ENCODE measurements around the gene ACSS3. TPM values are rescaled to one million over a fixed set of nuclear protein-coding genes. Genes with fewer than 3 reads are reported as not detected.

ACSS3 gene
- total RNA-seq, 2 experiments from 2014 or later, result not detected

GRCh38 chr12:81147292-81147919 lies 69.5 kb downstream of the ACSS3 start:
- POLR2A ChIA-PET, result no interaction called here
- intact Hi-C loops (cut with DNase I, micrococcal nuclease), result no loop called here
- H3K36me3 Mint-ChIP-seq (ENCODE audit: low read depth), result no peaks in the 10 kb centered on the region

DNA sequence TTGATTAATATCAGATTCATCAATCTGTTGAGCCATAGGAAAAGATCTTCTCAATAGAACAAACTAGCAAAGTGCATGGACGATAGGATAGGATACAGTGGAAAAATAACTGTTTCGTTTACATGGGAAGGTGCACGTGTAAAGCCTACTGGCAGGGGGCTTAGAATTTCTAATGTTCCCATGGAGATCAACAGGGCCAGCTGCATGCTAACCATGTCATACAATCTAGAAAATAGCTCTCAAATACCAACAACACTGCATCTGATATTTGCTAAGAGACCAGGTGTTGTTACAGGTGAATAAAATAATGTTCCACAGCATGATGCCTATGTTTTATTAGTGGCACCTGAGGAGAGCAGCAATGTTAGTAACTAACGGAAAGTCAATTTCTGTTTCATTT lies 72.5 kb downstream of the ACSS3 start:
- ChIA-PET CTCF (interaction anchor here (0.6 kb wide), 1 partner anchor 1944 kb away, joined by 4 read pairs; no protein-coding TSS in a partner anchor), POLR2A (no interaction called here)
- no peaks in the 10 kb centered on the region for H3K27me3 Mint-ChIP-seq
- H3K4me3 Mint-ChIP-seq, result no peak overlapping the region
- intact Hi-C loops (cut with DNase I, micrococcal nuclease), result no loop called here
- no peak for DNase-seq
- ATAC-seq, result no peak
- no peak overlapping the region for H3K27ac Mint-ChIP-seq
- no peaks in the 10 kb centered on the region for H3K36me3 Mint-ChIP-seq (ENCODE audit: low read depth)
- H3K9me3 Mint-ChIP-seq (ENCODE audit: low read depth), result peaks cover 3% of the 10 kb centered on the region
- no peaks in the 10 kb centered on the region for H3K4me1 Mint-ChIP-seq

More at GRCh38 chr12:81147292-81147919, 69.5 kb downstream of the ACSS3 start:
- no peaks in the 10 kb centered on the region for H3K27me3 Mint-ChIP-seq
- CTCF ChIA-PET, result no interaction called here
- H3K4me1 Mint-ChIP-seq, result no peaks in the 10 kb centered on the region
- peaks cover 3% of the 10 kb centered on the region for H3K9me3 Mint-ChIP-seq (ENCODE audit: low read depth)
- H3K4me3 Mint-ChIP-seq, result no peak overlapping the region
- ATAC-seq (no peak), DNase-seq (no peak)
- H3K27ac Mint-ChIP-seq, result no peak overlapping the region

GRCh38 chr12:81159856-81160255 lies 82.0 kb downstream of the ACSS3 start:
- ChIA-PET POLR2A (no interaction called here), CTCF (no interaction called here)
- Mint-ChIP-seq H3K27me3 (no peaks in the 10 kb centered on the region), H3K9me3 (ENCODE audit: low read depth) (peaks cover 2% of the 10 kb centered on the region), H3K27ac (no peak overlapping the region), H3K36me3 (ENCODE audit: low read depth) (no peaks in the 10 kb centered on the region), H3K4me1 (no peaks in the 10 kb centered on the region), H3K4me3 (no peak overlapping the region)
- DNase-seq (no peak), ATAC-seq (no peak)
- intact Hi-C loops (cut with DNase I, micrococcal nuclease), result no loop called here

DNA sequence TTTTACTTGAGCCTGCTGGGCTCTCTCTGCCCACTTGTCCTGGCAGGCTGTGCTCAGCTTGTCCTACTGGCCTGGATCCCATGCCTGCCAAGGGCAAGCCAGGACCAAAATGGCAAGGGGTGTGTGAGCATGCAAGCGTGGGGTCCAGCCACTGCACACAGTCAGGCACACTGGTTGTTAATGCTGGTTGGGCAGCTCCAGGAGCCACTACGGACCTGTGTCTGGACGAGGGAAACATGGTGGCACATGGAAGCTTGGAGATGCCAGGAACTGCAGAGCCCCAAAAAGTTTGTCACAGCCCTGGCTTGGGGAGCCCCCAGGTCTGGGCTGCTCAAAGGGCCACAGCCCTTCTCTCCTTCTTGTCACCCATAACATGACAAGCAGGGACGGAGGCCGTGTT lies 83.8 kb downstream of the ACSS3 start:
- no peaks in the 10 kb centered on the region for H3K27me3 Mint-ChIP-seq
- DNase-seq (no peak), ATAC-seq (no peak)
- H3K9me3 Mint-ChIP-seq (ENCODE audit: low read depth), result peaks cover 7% of the 10 kb centered on the region
- no peak overlapping the region for H3K4me3 Mint-ChIP-seq
- H3K27ac Mint-ChIP-seq, result no peak overlapping the region
- H3K36me3 Mint-ChIP-seq (ENCODE audit: low read depth), result no peaks in the 10 kb centered on the region
- ChIA-PET POLR2A (no interaction called here), CTCF (no interaction called here)
- intact Hi-C loops (cut with DNase I, micrococcal nuclease), result no loop called here
- no peaks in the 10 kb centered on the region for H3K4me1 Mint-ChIP-seq

GRCh38 chr12:81162391-81163136 lies 84.7 kb downstream of the ACSS3 start:
- CTCF ChIA-PET, result no interaction called here
- Mint-ChIP-seq H3K27ac (no peak overlapping the region), H3K9me3 (ENCODE audit: low read depth) (peaks cover 7% of the 10 kb centered on the region), H3K4me3 (no peak overlapping the region), H3K4me1 (no peaks in the 10 kb centered on the region), H3K36me3 (ENCODE audit: low read depth) (no peaks in the 10 kb centered on the region), H3K27me3 (no peaks in the 10 kb centered on the region)
- ATAC-seq (no peak), DNase-seq (no peak)
- POLR2A ChIA-PET, result no interaction called here
- intact Hi-C loops (cut with DNase I, micrococcal nuclease), result no loop called here

DNA sequence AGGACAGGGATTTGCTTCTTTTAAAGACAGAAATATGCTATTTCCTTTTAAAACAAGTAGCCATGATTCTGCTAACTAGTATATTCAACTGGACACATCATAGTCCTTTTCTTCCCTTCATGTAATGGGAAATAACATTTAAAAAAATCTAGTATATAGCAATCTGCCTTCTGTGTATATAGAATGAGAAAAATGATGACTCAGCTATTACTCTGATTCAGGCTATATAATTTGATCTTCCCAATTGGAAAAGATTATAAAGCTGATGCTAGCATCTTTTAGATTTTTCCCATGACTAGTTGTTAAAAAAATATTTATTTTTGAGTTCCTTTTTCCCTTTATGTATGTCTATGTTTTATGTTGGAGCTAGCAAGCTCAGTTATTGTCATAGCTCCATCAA lies 86.9 kb downstream of the ACSS3 start:
- H3K4me1 Mint-ChIP-seq, result no peaks in the 10 kb centered on the region
- intact Hi-C loops (cut with DNase I, micrococcal nuclease), result no loop called here
- no peaks in the 10 kb centered on the region for H3K27me3 Mint-ChIP-seq
- ATAC-seq (no peak), DNase-seq (no peak)
- no peak overlapping the region for H3K27ac Mint-ChIP-seq
- no peak overlapping the region for H3K4me3 Mint-ChIP-seq
- H3K36me3 Mint-ChIP-seq (ENCODE audit: low read depth), result no peaks in the 10 kb centered on the region
- CTCF ChIA-PET, result no interaction called here
- peaks cover 10% of the 10 kb centered on the region for H3K9me3 Mint-ChIP-seq (ENCODE audit: low read depth)
- POLR2A ChIA-PET, result no interaction called here

DNA sequence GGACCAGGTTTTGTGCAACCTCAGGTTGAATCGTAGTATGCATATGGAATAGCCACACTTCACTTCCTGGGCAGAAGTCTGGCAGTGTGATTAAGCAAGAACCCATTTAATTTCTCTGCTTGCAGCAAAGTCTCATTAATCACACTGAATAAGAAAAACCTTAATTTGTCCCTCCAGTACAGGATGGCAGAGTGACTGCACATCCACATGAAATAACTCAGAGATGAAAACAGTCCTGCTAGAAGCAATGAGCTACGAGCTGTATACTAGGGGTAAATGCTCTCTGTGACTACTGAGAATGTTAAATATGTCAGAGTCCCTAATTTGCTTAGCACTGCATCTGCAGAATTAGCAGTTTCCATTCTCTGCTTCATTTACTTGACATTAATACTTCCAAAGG lies 88.9 kb downstream of the ACSS3 start:
- Mint-ChIP-seq H3K36me3 (ENCODE audit: low read depth) (no peaks in the 10 kb centered on the region), H3K27ac (no peak overlapping the region), H3K4me3 (no peak overlapping the region), H3K9me3 (ENCODE audit: low read depth) (peaks cover 7% of the 10 kb centered on the region), H3K27me3 (no peaks in the 10 kb centered on the region), H3K4me1 (no peaks in the 10 kb centered on the region)
- ATAC-seq (no peak), DNase-seq (no peak)
- intact Hi-C loops (cut with DNase I, micrococcal nuclease), result no loop called here
- CTCF ChIA-PET, result no interaction called here
- POLR2A ChIA-PET, result no interaction called here

DNA sequence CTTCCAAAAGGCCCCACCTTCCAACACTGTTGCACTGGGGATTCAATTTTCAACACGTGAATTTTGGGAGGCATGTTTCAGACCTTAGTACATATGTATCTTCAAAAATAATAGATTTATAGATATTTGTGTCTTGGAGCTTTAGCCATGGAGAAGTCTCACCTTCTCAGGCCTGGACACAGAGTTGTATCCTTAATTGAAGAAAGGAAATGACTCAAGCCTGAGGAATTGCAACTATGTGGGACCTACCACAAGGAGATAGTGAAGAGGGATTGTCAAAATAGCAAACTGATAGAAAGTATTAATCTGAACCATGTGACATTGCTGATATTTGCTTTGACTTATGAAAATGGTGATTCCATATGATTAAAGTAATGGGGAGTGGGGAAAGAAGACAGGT lies 89.8 kb downstream of the ACSS3 start:
- DNase-seq, result no peak
- Mint-ChIP-seq H3K4me3 (no peak overlapping the region), H3K27ac (no peak overlapping the region), H3K27me3 (no peaks in the 10 kb centered on the region), H3K4me1 (no peaks in the 10 kb centered on the region), H3K36me3 (ENCODE audit: low read depth) (no peaks in the 10 kb centered on the region), H3K9me3 (ENCODE audit: low read depth) (peaks cover 7% of the 10 kb centered on the region)
- intact Hi-C loops (cut with DNase I, micrococcal nuclease), result no loop called here
- no peak for ATAC-seq
- ChIA-PET POLR2A (no interaction called here), CTCF (no interaction called here)

DNA sequence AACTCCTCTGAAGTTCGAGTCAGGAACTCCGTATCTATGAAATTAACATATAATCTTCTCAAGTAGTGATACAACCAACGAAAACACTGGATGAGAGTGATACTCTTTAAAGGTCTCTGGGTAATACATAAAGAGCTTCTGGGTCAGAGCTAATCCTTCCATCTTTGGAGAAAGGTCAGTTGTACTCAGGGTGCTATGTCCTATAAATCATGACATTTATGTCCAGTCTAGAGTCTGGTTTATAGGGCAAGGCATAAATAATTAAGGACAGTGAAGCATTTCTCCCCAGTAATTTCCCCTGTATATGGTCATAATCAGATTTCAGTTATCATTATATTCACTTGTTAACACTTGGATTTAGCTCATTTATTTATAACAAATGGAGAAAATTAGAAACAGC lies 90.6 kb downstream of the ACSS3 start:
- DNase-seq, result no peak
- CTCF ChIA-PET, result interaction anchor here (0.6 kb wide), 1 partner anchor 728 kb away, joined by 3 read pairs; no protein-coding TSS in a partner anchor
- Mint-ChIP-seq H3K27ac (no peak overlapping the region), H3K36me3 (ENCODE audit: low read depth) (no peaks in the 10 kb centered on the region), H3K27me3 (no peaks in the 10 kb centered on the region), H3K9me3 (ENCODE audit: low read depth) (peaks cover 7% of the 10 kb centered on the region), H3K4me1 (no peaks in the 10 kb centered on the region), H3K4me3 (no peak overlapping the region)
- POLR2A ChIA-PET, result no interaction called here
- ATAC-seq, result no peak
- intact Hi-C loops (cut with DNase I, micrococcal nuclease), result no loop called here

- ChIA-PET POLR2A (no interaction called here), CTCF (no interaction called here)
- H3K36me3 Mint-ChIP-seq (ENCODE audit: low read depth), result no peaks in the 10 kb centered on the region
- intact Hi-C loops (cut with DNase I, micrococcal nuclease), result no loop called here
- H3K9me3 Mint-ChIP-seq (ENCODE audit: low read depth), result peaks cover 7% of the 10 kb centered on the region
- no peaks in the 10 kb centered on the region for H3K27me3 Mint-ChIP-seq
- H3K27ac Mint-ChIP-seq, result no peak overlapping the region
- H3K4me3 Mint-ChIP-seq, result no peak overlapping the region
- DNase-seq (no peak), ATAC-seq (no peak)
- H3K4me1 Mint-ChIP-seq, result no peaks in the 10 kb centered on the region
These were observed 92.2 kb downstream of the ACSS3 start for GRCh38 chr12:81170072-81170471.

DNA sequence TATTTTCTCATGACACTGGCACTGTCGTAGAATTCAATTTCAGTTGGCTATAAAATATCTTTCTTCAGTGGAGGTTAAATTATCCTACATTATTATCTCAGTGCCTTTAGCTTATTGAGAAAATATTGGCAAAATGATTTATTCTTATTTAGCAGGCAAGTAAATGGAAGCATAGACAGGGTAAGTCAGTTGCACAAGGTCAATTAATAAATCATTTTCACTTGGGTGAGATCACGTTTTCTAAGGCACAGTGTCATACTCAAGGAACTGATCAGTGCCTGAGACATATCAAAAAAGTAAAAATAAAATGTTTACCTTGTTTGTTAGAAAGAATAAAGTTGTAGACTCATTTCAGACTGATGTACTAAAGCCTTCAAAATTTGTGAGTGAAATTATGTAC lies 95.0 kb downstream of the ACSS3 start:
- Mint-ChIP-seq H3K27ac (no peak overlapping the region), H3K9me3 (ENCODE audit: low read depth) (peaks cover 10% of the 10 kb centered on the region), H3K27me3 (no peaks in the 10 kb centered on the region), H3K4me1 (no peaks in the 10 kb centered on the region), H3K4me3 (no peak overlapping the region), H3K36me3 (ENCODE audit: low read depth) (no peaks in the 10 kb centered on the region)
- ATAC-seq (no peak), DNase-seq (no peak)
- ChIA-PET POLR2A (no interaction called here), CTCF (no interaction called here)
- intact Hi-C loops (cut with DNase I, micrococcal nuclease), result no loop called here

- intact Hi-C loops (cut with DNase I, micrococcal nuclease), result no loop called here
- Mint-ChIP-seq H3K4me3 (no peak overlapping the region), H3K9me3 (ENCODE audit: low read depth) (peaks cover 8% of the 10 kb centered on the region), H3K27me3 (no peaks in the 10 kb centered on the region), H3K4me1 (no peaks in the 10 kb centered on the region), H3K36me3 (ENCODE audit: low read depth) (no peaks in the 10 kb centered on the region), H3K27ac (no peak overlapping the region)
- DNase-seq (no peak), ATAC-seq (no peak)
- CTCF ChIA-PET, result no interaction called here
- POLR2A ChIA-PET, result no interaction called here
These were observed 96.8 kb downstream of the ACSS3 start for GRCh38 chr12:81174664-81175063.

Data from activated CD4-positive, alpha-beta T cell treated with anti-CD3 and anti-CD28 coated beads for 36 hours (primary cell).